ENCODE results near the gene NID2. TPM values are rescaled to one million over a fixed set of nuclear protein-coding genes. Genes with fewer than 3 reads are reported as not detected.

NID2 gene
- total and polyA plus RNA-seq, 2 donors (not counting 1 experiment from before 2014, with no cell fraction given): not detected

- no peak for TF ChIP-seq CTCF (IDR thresholded peaks at IDR 0.05)
- no peak for TF ChIP-seq EZH2 (IDR thresholded peaks at IDR 0.05; ENCODE audit: borderline replicate concordance, insufficient read depth, low read depth, low read length, poor library complexity, severe bottlenecking)
- no peak overlapping the region for H3K27ac Mint-ChIP-seq
- H4K20me1 ChIP-seq (ENCODE audit: control insufficient read depth, insufficient read depth, low read length, poor library complexity, severe bottlenecking): peaks cover 21% of the 10 kb centered on the region
- no peaks in the 10 kb centered on the region for H3K9me3 Mint-ChIP-seq (ENCODE audit: insufficient read depth)
- peaks cover 17 to 79% of the 10 kb centered on the region in 2 experiments for H3K36me3 ChIP-seq (replicated peaks in 1 of 2; ENCODE audit: control extremely low read depth in 1 of 2, control insufficient read depth in 1 of 2, extremely low read depth in 1 of 2, insufficient read depth in 2 of 2, low read length in 1 of 2)
- no peak overlapping the region for H3K9ac ChIP-seq (ENCODE audit: low read length)
- H3K27ac ChIP-seq (ENCODE audit: low read length in 2 of 2): no peak overlapping the region
- ChIA-PET CTCF (no interaction called here), POLR2A (no interaction called here)
- H3K4me1 ChIP-seq (ENCODE audit: control insufficient read depth in 2 of 2, insufficient read depth in 2 of 2, low read length in 2 of 2): no peaks in the 10 kb centered on the region
- H3K4me2 ChIP-seq (replicated peaks; ENCODE audit: low read depth, low read length, poor library complexity, severe bottlenecking): no peak overlapping the region
- ATAC-seq (ENCODE audit: low read depth): no peak
- no peak overlapping the region for H3K4me3 Mint-ChIP-seq
- H3K4me1 Mint-ChIP-seq: peaks cover 5% of the 10 kb centered on the region
- H3K27me3 ChIP-seq (replicated peaks in 1 of 4; ENCODE audit: control extremely low read depth in 1 of 4, control insufficient read depth in 3 of 4, insufficient read depth in 4 of 4, low read length in 3 of 4): no peaks in the 10 kb centered on the region
- no peak overlapping the region for H2AFZ ChIP-seq (ENCODE audit: insufficient read depth, low read depth, low read length, poor library complexity, severe bottlenecking)
- H3K27me3 Mint-ChIP-seq: no peaks in the 10 kb centered on the region
- WGBS (ENCODE audit: insufficient coverage): no CpG with 5 or more reads among the region's 2 CpGs
- intact Hi-C loops (cut with micrococcal nuclease): loop anchor here (5.0 to 10.0 kb wide), 2 partner anchors 473 to 904 kb away; partner anchors contain the start of gene TRIM9
- no peak for DNase-seq
- peaks cover 17% of the 10 kb centered on the region for H3K79me2 ChIP-seq (ENCODE audit: control insufficient read depth, insufficient read depth, low read length)
- H3K9me3 ChIP-seq (ENCODE audit: control extremely low read depth in 1 of 3, control insufficient read depth in 2 of 3, insufficient read depth in 1 of 3, low read length in 2 of 3): no peaks in the 10 kb centered on the region
- no peak overlapping the region for H3K4me3 ChIP-seq (ENCODE audit: control extremely low read depth in 1 of 5, extremely low read depth in 1 of 5, insufficient read depth in 1 of 5, low read depth in 2 of 5, low read length in 4 of 5)
Observed at GRCh38 chr14:51999084-51999483, 69.8 kb downstream of the NID2 start.

- DNase-seq (no peak), ATAC-seq (ENCODE audit: low read depth) (no peak)
- Histone ChIP-seq H3K4me3 (ENCODE audit: control extremely low read depth in 1 of 5, extremely low read depth in 1 of 5, insufficient read depth in 1 of 5, low read depth in 2 of 5, low read length in 4 of 5) (no peak overlapping the region), H3K36me3 (replicated peaks in 1 of 2; ENCODE audit: control extremely low read depth in 1 of 2, control insufficient read depth in 1 of 2, extremely low read depth in 1 of 2, insufficient read depth in 2 of 2, low read length in 1 of 2) (peaks cover 17 to 78% of the 10 kb centered on the region in 2 experiments), H3K4me2 (replicated peaks; ENCODE audit: low read depth, low read length, poor library complexity, severe bottlenecking) (no peak overlapping the region), H3K9me3 (ENCODE audit: control extremely low read depth in 1 of 3, control insufficient read depth in 2 of 3, insufficient read depth in 1 of 3, low read length in 2 of 3) (no peaks in the 10 kb centered on the region), H3K27ac (ENCODE audit: low read length in 2 of 2) (no peak overlapping the region), H3K9ac (ENCODE audit: low read length) (no peak overlapping the region), H4K20me1 (ENCODE audit: control insufficient read depth, insufficient read depth, low read length, poor library complexity, severe bottlenecking) (peaks cover 21% of the 10 kb centered on the region), H3K4me1 (ENCODE audit: control insufficient read depth in 2 of 2, insufficient read depth in 2 of 2, low read length in 2 of 2) (peaks cover 0 to 3% of the 10 kb centered on the region in 2 donors), H2AFZ (ENCODE audit: insufficient read depth, low read depth, low read length, poor library complexity, severe bottlenecking) (no peak overlapping the region), H3K79me2 (ENCODE audit: control insufficient read depth, insufficient read depth, low read length) (peaks cover 18% of the 10 kb centered on the region), H3K27me3 (replicated peaks in 1 of 4; ENCODE audit: control extremely low read depth in 1 of 4, control insufficient read depth in 3 of 4, insufficient read depth in 4 of 4, low read length in 3 of 4) (no peaks in the 10 kb centered on the region)
- ChIA-PET CTCF (no interaction called here), POLR2A (no interaction called here)
- TF ChIP-seq CTCF (IDR thresholded peaks at IDR 0.05) (no peak), EZH2 (IDR thresholded peaks at IDR 0.05; ENCODE audit: borderline replicate concordance, insufficient read depth, low read depth, low read length, poor library complexity, severe bottlenecking) (no peak)
- peaks cover 12% of the 10 kb centered on the region for H3K4me1 Mint-ChIP-seq
- no peaks in the 10 kb centered on the region for H3K27me3 Mint-ChIP-seq
- H3K27ac Mint-ChIP-seq: no peak overlapping the region
- no peaks in the 10 kb centered on the region for H3K9me3 Mint-ChIP-seq (ENCODE audit: insufficient read depth)
- intact Hi-C loops (cut with micrococcal nuclease): loop anchor here (5.0 to 10.0 kb wide), 2 partner anchors 474 to 904 kb away; partner anchors contain the start of gene TRIM9
- no peak overlapping the region for H3K4me3 Mint-ChIP-seq
Observed at GRCh38 chr14:51998348-51998747, 70.5 kb downstream of the NID2 start.

Data from B cell (primary cell).